HCT116 (cell line): ENCODE measurements around the gene SH3RF2. TPM values are rescaled to one million over a fixed set of nuclear protein-coding genes. Genes with fewer than 3 reads are reported as not detected.

Experiments used
- ATAC-seq: fragments of 200-7000 bp; cut with Tn5 transposase; 2 replicates; pipeline ENCODE4 v1.9.1; 2020; ENCODE audit warnings: mild to moderate bottlenecking, moderate library complexity
- BruUV-seq: library from RNA; stranded (reverse); fragments of 400-500 nt; replicated peaks from 2 replicates; lab custom pipeline; 2021; lab: Mats Ljungman, UMichigan
- CTCF ChIA-PET: fragments of 300-600 bp; sonication (Branson Sonifier 250); formaldehyde crosslinking; loops from one replicate; lab custom pipeline; 2021; ENCODE audit warnings: antibody characterized with exemption; lab: Charles Lee
- POLR2A ChIA-PET: fragments of 300-600, 350-600 bp; sonication (Branson Sonifier 250); formaldehyde crosslinking; loops from one replicate; lab custom pipeline; 2021; ENCODE audit warnings: antibody characterized with exemption; lab: Charles Lee
- RAD21 ChIA-PET, 2 experiments: fragments of 300-600 bp; sonication (Branson Sonifier 250); formaldehyde crosslinking; loops; one replicate each; lab custom pipeline; 2023; ENCODE audit warnings: low total read pairs in 2 of 2; ENCODE audit not compliant: uncharacterized antibody in 2 of 2, unreplicated experiment in 2 of 2, low non-redundant PET in 1 of 2; lab: Charles Lee
- DNase-seq: peaks from one replicate; pipeline ENCODE4 v3.0.0-alpha.2; 2010; ENCODE audit warnings: low read depth, low spot score
- H2AFZ ChIP-seq: fragments of 200-600 bp; shearing (Covaris generic), sonication (generic); 2 replicates; pipeline ENCODE4 v1.6.1; 2017; ENCODE audit warnings: low read depth, mixed run types, mixed read lengths, antibody characterized with exemption, low read length; ENCODE audit not compliant: poor library complexity, severe bottlenecking
- H3K27ac ChIP-seq: 2 replicates; pipeline ENCODE4 v1.5.1; 2012; ENCODE audit warnings: low read depth, low read length
- H3K27me3 ChIP-seq: fragments of 200-600 bp; sonication (generic); 2 replicates; pipeline ENCODE4 v1.6.1; 2016; ENCODE audit warnings: mixed run types, low read length, mixed read lengths; ENCODE audit not compliant: insufficient read depth
- H3K36me3 ChIP-seq, 2 experiments: fragments of 200-500 bp in 1 of 2; fragments of 200-600 bp in 1 of 2; sonication (Bioruptor generic) in 1 of 2; sonication (generic) in 1 of 2; 2 replicates each; pipeline versions ENCODE4 v1.5.1 to v1.6.1; 2014 to 2016; ENCODE audit warnings: low read length in 2 of 2, inconsistent platforms in 1 of 2, mixed read lengths in 1 of 2, mixed run types in 1 of 2; ENCODE audit not compliant: insufficient read depth in 2 of 2, control insufficient read depth in 1 of 2
- H3K4me1 ChIP-seq, 2 experiments: fragments of 200-600 bp in 1 of 2; sonication (generic) in 1 of 2; 2 replicates each; pipeline versions ENCODE4 v1.5.1 to v1.6.1; 2012 to 2017; ENCODE audit warnings: low read length in 2 of 2, inconsistent platforms in 1 of 2, mild to moderate bottlenecking in 1 of 2, mixed read lengths in 1 of 2, mixed run types in 1 of 2, moderate library complexity in 1 of 2; ENCODE audit not compliant: insufficient read depth in 2 of 2, control insufficient read depth in 1 of 2
- H3K4me2 ChIP-seq: fragments of 200-600 bp; sonication (generic); 2 replicates; pipeline ENCODE4 v1.6.1; 2017; ENCODE audit warnings: mixed run types, low read length, mixed read lengths
- H3K4me3 ChIP-seq, 2 experiments: fragments of 200-600 bp in 1 of 2; sonication (generic) in 1 of 2; replicated peaks in 1 of 2; 2 replicates each; pipeline ENCODE4 v1.5.1; 2011 to 2016; ENCODE audit warnings: low read length in 2 of 2, control low read depth in 1 of 2, low read depth in 1 of 2, mild to moderate bottlenecking in 1 of 2, mixed read lengths in 1 of 2, mixed run types in 1 of 2
- H3K79me2 ChIP-seq: fragments of 200-600 bp; sonication (generic); 2 replicates; pipeline ENCODE4 v1.6.1; 2017; ENCODE audit warnings: mild to moderate bottlenecking, mixed run types, low read length, moderate library complexity, mixed read lengths; ENCODE audit not compliant: insufficient read depth
- H3K9ac ChIP-seq: fragments of 200-600 bp; sonication (generic); 2 replicates; pipeline ENCODE4 v1.6.1; 2016; ENCODE audit warnings: low read length, mixed read lengths
- H3K9me2 ChIP-seq: fragments of 200-600 bp; sonication (generic), shearing (Covaris generic); 2 replicates; pipeline ENCODE4 v1.6.1; 2017; ENCODE audit warnings: mixed run types, mild to moderate bottlenecking, moderate library complexity; ENCODE audit not compliant: insufficient read depth
- H3K9me3 ChIP-seq, 2 experiments: fragments of 200-500 bp in 1 of 2; fragments of 200-600 bp in 1 of 2; sonication (Bioruptor generic) in 1 of 2; sonication (generic) in 1 of 2; 2 replicates each; pipeline ENCODE4 v1.6.1; 2014 to 2017; ENCODE audit warnings: low read length in 2 of 2, mixed read lengths in 2 of 2, inconsistent platforms in 1 of 2, low read depth in 1 of 2, mild to moderate bottlenecking in 1 of 2, mixed run types in 1 of 2, moderate library complexity in 1 of 2; ENCODE audit not compliant: control insufficient read depth in 1 of 2, insufficient read depth in 1 of 2
- H4K20me1 ChIP-seq: fragments of 200-600 bp; sonication (generic), shearing (Covaris generic); 2 replicates; pipeline ENCODE4 v1.6.1; 2017; ENCODE audit warnings: mixed run types, mild to moderate bottlenecking, moderate library complexity; ENCODE audit not compliant: insufficient read depth
- CBX3 ChIP-seq: IDR thresholded peaks from 2 replicates; pipeline ENCODE4 v1.6.1; 2012; ENCODE audit warnings: low read depth
- CEBPB ChIP-seq: IDR thresholded peaks from 2 replicates; pipeline ENCODE4 v1.6.1; 2012; ENCODE audit warnings: low read depth
- ELF1 ChIP-seq: IDR thresholded peaks from 2 replicates; pipeline ENCODE4 v1.6.1; 2012; ENCODE audit warnings: low read depth, borderline replicate concordance
- EZH2 ChIP-seq: fragments of 200-600 bp; sonication (generic); IDR thresholded peaks from 2 replicates; pipeline ENCODE4 v1.6.1; 2017; ENCODE audit warnings: antibody characterized with exemption, mixed run types
- FOSL1 ChIP-seq: IDR thresholded peaks from 2 replicates; pipeline ENCODE4 v1.6.1; 2012; ENCODE audit warnings: low read depth
- JUND ChIP-seq: IDR thresholded peaks from 2 replicates; pipeline ENCODE4 v1.6.1; 2012
- POLR2A ChIP-seq: IDR thresholded peaks from 2 replicates; pipeline ENCODE4 v1.7.0; 2011; ENCODE audit warnings: borderline replicate concordance; ENCODE audit not compliant: insufficient read depth, insufficient read length; ENCODE audit errors: extremely low read depth
- POLR2AphosphoS5 ChIP-seq: IDR thresholded peaks from 2 replicates; pipeline ENCODE4 v1.6.1; 2011; ENCODE audit warnings: mild to moderate bottlenecking, low read depth, low read length, moderate library complexity
- RAD21 ChIP-seq: IDR thresholded peaks from 2 replicates; pipeline ENCODE4 v1.6.1; 2012; ENCODE audit warnings: low read depth, mild to moderate bottlenecking
- SIN3A ChIP-seq: IDR thresholded peaks from 2 replicates; pipeline ENCODE4 v1.6.1; 2012; ENCODE audit warnings: low read depth
- SP1 ChIP-seq: IDR thresholded peaks from 2 replicates; pipeline ENCODE4 v1.6.1; 2012; ENCODE audit warnings: low read depth
- SRF ChIP-seq: IDR thresholded peaks from 2 replicates; pipeline ENCODE4 v1.6.1; 2012; ENCODE audit warnings: low read depth
- YY1 ChIP-seq: IDR thresholded peaks from 2 replicates; pipeline ENCODE4 v1.6.1; 2011; ENCODE audit warnings: low read length, low read depth, moderate library complexity, mild to moderate bottlenecking; ENCODE audit not compliant: insufficient replicate concordance; ENCODE audit errors: extremely low read depth
- ZBTB33 ChIP-seq: IDR thresholded peaks from 2 replicates; pipeline ENCODE4 v1.6.1; 2011; ENCODE audit warnings: mild to moderate bottlenecking, low read length, moderate library complexity; ENCODE audit not compliant: insufficient replicate concordance; ENCODE audit errors: extremely low read depth
- ZFX ChIP-seq: fragments of 450-650 bp; IDR thresholded peaks from 2 replicates; pipeline ENCODE4 v1.6.1; 2017
- ZNF274 ChIP-seq: fragments of 200-500 bp; sonication (Bioruptor generic); IDR thresholded peaks from 2 replicates; pipeline ENCODE4 v1.6.1; 2014; ENCODE audit warnings: mild to moderate bottlenecking, low read depth, low read length, inconsistent platforms
- intact Hi-C: fragments of 100-400 bp; cut with micrococcal nuclease; formaldehyde crosslinking; loops from 2 replicates; pipeline ENCODE4 v1.10.0; 2022
- total RNA-seq: library from RNA; stranded (reverse); gene quantifications from one replicate; pipeline ENCODE4 v1.2.1, GENCODE V29; 2021; ENCODE audit not compliant: unreplicated experiment
- TF ChIP-seq, protein P1 (sequence below): IDR thresholded peaks from 2 replicates; pipeline ENCODE4 v1.6.1; 2012
- TF ChIP-seq, protein P2 (sequence below): IDR thresholded peaks from 2 replicates; pipeline ENCODE4 v1.6.1; 2012
- TF ChIP-seq, protein P3 (sequence below), 3 experiments: fragments of 200-600 bp in 1 of 3; sonication (generic) in 1 of 3; IDR thresholded peaks in 2 of 3; conservative IDR thresholded peaks in 1 of 3; 2 replicates each; pipeline ENCODE4 v1.5.1; 2012 to 2017; ENCODE audit warnings: low read depth in 2 of 3, low read length in 2 of 3, antibody characterized with exemption in 1 of 3, borderline replicate concordance in 1 of 3, control low read depth in 1 of 3, mild to moderate bottlenecking in 1 of 3, mixed read lengths in 1 of 3, mixed run types in 1 of 3, moderate library complexity in 1 of 3; ENCODE audit not compliant: insufficient read depth in 1 of 3
- TF ChIP-seq, protein P4 (sequence below): IDR thresholded peaks from 2 replicates; pipeline ENCODE4 v1.6.1; 2012; ENCODE audit warnings: low read depth

The SH3RF2 gene
- total RNA-seq, 1 experiment from 2014 or later: 14.3 TPM

- CTCF ChIA-PET: no interaction called here
- no peaks in the 10 kb centered on the region for H3K9me3 ChIP-seq
- no peaks in the 10 kb centered on the region for H3K4me1 ChIP-seq
- H3K27me3 ChIP-seq: no peaks in the 10 kb centered on the region
- no peak overlapping the region for H3K9ac ChIP-seq
- BruUV-seq: no TSS peak
- H4K20me1 ChIP-seq: no peaks in the 10 kb centered on the region
- no peak overlapping the region for H3K27ac ChIP-seq
- ATAC-seq: no peak
- TF ChIP-seq ZFX (no peak), RAD21 (no peak), CEBPB (no peak), CBX3 (no peak), EZH2 (no peak), YY1 (no peak), SRF (no peak), ZNF274 (no peak), SIN3A (no peak), FOSL1 (no peak), SP1 (no peak), ZBTB33 (no peak), POLR2AphosphoS5 (no peak), ELF1 (no peak), JUND (no peak), POLR2A (no peak)
- TF ChIP-seq, protein P1, sequence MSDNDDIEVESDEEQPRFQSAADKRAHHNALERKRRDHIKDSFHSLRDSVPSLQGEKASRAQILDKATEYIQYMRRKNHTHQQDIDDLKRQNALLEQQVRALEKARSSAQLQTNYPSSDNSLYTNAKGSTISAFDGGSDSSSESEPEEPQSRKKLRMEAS: no peak
- TF ChIP-seq, protein P2, sequence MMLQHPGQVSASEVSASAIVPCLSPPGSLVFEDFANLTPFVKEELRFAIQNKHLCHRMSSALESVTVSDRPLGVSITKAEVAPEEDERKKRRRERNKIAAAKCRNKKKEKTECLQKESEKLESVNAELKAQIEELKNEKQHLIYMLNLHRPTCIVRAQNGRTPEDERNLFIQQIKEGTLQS: no peak
- TF ChIP-seq, protein P3, sequence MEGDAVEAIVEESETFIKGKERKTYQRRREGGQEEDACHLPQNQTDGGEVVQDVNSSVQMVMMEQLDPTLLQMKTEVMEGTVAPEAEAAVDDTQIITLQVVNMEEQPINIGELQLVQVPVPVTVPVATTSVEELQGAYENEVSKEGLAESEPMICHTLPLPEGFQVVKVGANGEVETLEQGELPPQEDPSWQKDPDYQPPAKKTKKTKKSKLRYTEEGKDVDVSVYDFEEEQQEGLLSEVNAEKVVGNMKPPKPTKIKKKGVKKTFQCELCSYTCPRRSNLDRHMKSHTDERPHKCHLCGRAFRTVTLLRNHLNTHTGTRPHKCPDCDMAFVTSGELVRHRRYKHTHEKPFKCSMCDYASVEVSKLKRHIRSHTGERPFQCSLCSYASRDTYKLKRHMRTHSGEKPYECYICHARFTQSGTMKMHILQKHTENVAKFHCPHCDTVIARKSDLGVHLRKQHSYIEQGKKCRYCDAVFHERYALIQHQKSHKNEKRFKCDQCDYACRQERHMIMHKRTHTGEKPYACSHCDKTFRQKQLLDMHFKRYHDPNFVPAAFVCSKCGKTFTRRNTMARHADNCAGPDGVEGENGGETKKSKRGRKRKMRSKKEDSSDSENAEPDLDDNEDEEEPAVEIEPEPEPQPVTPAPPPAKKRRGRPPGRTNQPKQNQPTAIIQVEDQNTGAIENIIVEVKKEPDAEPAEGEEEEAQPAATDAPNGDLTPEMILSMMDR (IDR thresholded peaks at IDR 0.05 in 2 of 3, conservative IDR thresholded peaks at IDR 0.05 in 1 of 3; ENCODE audit: borderline replicate concordance in 1 of 3, insufficient read depth in 1 of 3, low read depth in 2 of 3, low read length in 2 of 3): no peak
- TF ChIP-seq, protein P4, sequence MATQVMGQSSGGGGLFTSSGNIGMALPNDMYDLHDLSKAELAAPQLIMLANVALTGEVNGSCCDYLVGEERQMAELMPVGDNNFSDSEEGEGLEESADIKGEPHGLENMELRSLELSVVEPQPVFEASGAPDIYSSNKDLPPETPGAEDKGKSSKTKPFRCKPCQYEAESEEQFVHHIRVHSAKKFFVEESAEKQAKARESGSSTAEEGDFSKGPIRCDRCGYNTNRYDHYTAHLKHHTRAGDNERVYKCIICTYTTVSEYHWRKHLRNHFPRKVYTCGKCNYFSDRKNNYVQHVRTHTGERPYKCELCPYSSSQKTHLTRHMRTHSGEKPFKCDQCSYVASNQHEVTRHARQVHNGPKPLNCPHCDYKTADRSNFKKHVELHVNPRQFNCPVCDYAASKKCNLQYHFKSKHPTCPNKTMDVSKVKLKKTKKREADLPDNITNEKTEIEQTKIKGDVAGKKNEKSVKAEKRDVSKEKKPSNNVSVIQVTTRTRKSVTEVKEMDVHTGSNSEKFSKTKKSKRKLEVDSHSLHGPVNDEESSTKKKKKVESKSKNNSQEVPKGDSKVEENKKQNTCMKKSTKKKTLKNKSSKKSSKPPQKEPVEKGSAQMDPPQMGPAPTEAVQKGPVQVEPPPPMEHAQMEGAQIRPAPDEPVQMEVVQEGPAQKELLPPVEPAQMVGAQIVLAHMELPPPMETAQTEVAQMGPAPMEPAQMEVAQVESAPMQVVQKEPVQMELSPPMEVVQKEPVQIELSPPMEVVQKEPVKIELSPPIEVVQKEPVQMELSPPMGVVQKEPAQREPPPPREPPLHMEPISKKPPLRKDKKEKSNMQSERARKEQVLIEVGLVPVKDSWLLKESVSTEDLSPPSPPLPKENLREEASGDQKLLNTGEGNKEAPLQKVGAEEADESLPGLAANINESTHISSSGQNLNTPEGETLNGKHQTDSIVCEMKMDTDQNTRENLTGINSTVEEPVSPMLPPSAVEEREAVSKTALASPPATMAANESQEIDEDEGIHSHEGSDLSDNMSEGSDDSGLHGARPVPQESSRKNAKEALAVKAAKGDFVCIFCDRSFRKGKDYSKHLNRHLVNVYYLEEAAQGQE: no peak
- H2AFZ ChIP-seq: no peak overlapping the region
- H3K9me2 ChIP-seq: no peaks in the 10 kb centered on the region
- 0 out of 4 replicates have a peak, but pooled peaks cover 0 to 4% of the 10 kb centered on the region in 2 experiments for H3K36me3 ChIP-seq
- H3K4me3 ChIP-seq: no peak overlapping the region
- no peak for DNase-seq
- RAD21 ChIA-PET: no interaction called here
- POLR2A ChIA-PET: no interaction called here
- no peaks in the 10 kb centered on the region for H3K79me2 ChIP-seq
- intact Hi-C loops: loop anchor here (10.0 kb wide), 2 partner anchors 369 to 711 kb away; no protein-coding TSS in a partner anchor
- H3K4me2 ChIP-seq: no peak overlapping the region
These were observed 119.1 kb downstream of the SH3RF2 start for GRCh38 chr5:146055432-146055831.
